Measurements from ENCODE around the gene GPHN.

GPHN gene

DNA sequence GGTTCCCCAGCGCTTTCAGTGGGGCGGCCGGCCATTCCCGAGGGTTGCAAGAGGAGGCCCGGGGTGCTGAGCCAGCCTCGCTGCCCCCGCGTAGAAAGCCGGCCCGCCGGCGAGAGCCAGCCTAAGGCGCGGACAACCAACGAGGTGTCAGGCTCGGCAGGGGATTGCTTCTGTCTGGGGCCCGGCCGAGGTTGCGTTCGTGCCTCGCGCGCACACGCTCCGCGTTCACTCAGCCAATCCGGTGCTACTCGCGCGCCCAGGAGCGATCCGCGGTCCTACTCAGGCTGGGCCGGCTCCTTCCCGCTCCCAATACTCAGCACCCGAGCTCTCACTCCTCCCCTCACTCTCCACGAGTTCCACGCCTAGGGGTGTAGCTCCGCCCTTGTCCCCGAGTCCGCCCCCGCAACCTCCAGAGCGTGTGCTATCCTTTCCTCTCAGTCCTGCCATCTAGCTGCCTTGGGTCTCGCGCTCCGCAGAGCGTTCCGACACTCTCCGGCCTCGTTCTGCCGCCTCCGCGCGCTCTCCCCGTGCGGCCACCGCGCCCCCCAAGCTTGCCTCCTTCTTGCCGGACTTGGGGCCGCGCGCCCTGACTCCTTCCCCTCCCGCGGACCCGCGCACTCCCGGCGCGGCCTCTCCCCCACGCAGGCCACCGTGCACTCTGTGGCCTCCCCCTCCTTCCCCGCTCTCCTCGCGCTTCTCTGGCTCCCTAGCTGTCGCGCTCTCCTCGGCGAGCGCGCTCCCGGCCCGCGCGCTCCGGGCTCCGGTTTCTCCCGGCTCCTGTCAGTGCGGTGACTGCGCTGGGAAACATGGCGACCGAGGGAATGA, at the start of gene GPHN:
GPHN (plus strand) TSS at position 426 of the 825 bp plus-strand sequence.
- peak; percentile 76 for DNase-seq (ENCODE audit: low spot score)

GRCh38 chr14:66459603-66460002, 48.3 kb upstream of the GPHN start:
- DNase-seq (ENCODE audit: low spot score) = no peak

DNA sequence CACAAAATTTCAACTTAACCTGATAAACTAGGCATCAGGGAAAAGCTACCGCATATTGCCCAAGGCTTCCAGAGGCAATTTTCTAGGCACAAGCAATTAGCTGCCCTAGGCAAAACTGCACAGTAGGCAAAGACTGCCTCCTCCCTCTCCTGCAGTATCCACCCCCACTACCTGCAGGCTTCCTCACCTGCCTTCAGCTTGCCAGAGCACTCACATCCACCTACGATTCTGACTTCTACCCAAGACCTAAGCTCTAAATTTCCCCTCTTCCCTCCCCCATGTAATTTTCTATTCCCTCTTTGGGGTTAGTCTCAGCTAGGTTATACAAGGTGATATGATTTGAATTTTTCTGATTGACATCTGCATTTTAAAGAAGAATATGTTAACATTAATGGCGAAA, 43.7 kb upstream of the GPHN start:
- no peak for DNase-seq (ENCODE audit: low spot score)

DNA sequence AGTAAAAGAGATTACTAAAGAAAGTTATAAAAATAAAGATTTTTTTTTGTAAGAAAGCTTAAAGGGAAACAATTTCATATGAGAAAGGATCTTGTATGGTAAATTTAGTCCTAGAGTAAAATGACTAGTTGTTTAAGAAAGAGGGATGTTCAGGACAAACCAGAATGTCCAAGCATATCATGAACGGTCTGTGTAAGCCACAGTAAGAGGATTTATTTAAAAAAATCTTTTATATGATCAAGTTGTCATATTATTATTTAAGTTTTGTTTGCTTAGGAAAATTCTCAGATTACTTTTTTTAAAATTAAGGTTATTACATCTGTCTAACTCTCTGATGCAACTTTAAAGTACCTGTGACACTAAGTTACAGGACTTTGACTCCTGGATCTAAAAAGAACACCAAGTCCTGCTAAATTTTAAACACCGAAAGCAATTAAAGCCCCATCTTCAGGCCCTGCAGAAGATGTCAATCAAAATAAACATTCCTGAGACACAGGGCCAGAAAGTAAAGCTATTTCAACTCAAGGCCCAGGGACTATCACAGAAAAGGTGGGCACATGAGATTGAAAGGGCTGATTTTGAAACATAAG, 39.1 kb upstream of the GPHN start:
- no peak for DNase-seq (ENCODE audit: low spot score)

DNA sequence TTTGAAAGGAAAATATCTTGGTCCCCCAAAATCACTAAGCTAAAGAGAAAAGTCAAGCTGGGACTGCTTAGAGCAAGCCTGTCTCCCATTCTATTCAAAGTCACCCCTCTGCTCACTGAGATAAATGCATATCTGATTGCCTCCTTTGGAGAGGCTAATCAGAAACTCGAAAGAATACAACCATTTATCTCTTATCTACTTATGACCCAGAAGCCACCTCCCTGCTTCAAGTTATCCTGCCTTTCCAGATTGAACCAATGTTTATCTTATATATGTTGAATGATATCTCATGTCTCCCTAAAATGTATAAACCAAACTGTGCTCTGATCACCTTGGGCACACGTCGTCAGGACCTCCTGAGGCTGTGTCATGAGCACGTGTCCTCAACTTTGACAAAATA, 36.4 kb upstream of the GPHN start:
- no peak for DNase-seq (ENCODE audit: low spot score)

DNA sequence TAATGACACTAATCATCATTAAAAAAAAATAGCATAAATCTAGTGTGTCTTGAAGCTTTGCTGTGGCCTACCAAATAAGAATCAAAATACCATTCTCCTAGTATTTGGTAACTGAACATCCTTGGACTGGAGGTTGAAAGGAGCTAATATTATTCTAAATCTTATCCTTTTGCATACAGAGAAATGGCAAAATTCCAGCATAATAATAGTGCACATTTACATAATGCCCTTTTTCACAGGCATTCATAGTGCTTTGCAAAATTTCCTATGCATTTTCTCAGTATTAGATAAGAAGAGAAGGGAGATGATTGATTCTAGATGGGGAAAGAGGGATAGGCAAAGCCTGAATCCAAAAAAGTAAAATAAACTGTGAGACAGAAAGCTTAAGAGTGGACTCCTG, 35.7 kb upstream of the GPHN start:
- DNase-seq (ENCODE audit: low spot score) = no peak

- no peak for DNase-seq (ENCODE audit: low spot score)
These were observed 34.7 kb upstream of the GPHN start for GRCh38 chr14:66473223-66473622.

DNA sequence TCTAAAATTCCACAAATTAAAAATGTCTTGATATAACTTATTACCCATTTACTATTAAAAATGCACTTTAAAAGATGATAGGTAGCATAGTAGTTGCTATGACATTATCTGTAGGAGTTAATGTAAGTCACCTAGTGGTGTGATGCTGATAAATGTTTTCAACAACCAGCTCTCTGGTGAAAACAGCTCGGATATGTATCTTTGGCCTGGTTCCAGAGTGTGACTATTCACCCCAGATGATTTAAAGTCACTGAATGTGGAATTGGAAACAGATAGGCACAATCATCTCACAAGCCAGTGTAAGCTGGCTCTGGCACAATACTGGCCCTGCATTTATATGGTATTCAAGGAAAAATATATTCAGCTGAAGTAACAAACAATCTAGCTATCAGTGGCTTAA, 31.0 kb upstream of the GPHN start:
- DNase-seq (ENCODE audit: low spot score) = no peak

GRCh38 chr14:66477567-66477966, 30.4 kb upstream of the GPHN start:
- no peak for DNase-seq (ENCODE audit: low spot score)

- DNase-seq (ENCODE audit: low spot score) = no peak
These were observed 25.1 kb upstream of the GPHN start for GRCh38 chr14:66482873-66483272.

DNA sequence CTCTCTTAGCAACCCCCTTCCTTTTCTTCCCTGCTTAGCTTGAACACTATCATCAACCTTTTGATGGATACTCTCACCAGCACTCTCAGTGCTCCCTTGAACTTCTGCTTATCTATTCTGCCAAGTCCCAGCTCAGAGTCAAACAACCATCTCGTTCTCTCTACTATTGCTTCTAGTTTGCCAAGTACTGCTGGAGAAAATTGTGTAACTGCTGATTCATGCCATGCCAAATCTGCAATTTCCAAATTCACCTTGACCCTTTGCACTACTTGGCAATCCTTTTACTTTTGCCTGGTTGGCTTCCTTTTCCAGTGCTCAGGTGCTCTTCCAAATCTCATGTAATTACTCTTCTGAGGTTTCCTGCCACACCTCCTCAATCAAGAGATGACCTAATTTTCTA, 24.6 kb upstream of the GPHN start:
- DNase-seq (ENCODE audit: low spot score) = no peak

GRCh38 chr14:66485029-66485428, 22.9 kb upstream of the GPHN start:
- DNase-seq (ENCODE audit: low spot score) = no peak

DNA sequence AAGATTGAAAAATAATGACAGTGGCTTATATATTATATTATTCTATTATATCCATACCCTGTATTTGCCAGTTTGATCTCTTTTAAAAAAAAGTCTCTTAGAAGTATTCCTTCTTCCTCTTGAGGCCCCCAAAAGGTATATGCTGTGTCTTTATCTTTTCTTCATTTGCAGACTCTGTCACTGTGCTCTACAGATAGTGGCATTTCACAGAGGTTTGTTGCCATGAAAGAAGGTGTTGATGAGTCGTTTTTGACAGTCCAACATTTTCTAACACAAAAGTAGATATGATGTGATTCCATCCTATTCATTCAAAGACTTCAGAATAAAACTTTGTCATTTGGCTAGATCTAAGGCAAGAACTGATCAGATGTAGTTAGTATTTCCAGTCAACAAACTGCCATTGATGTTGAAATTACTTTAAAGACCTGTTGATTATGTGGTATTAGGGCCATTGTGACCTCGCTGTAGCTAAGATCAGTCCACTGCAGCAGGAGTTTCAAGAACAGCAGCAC, 22.0 kb upstream of the GPHN start, which contains the start of gene CCDC196:
CCDC196 (plus strand) TSS at position 462 of the 512 bp plus-strand sequence. CDS start 132 bp downstream, outside the sequence.
- no peak for DNase-seq (ENCODE audit: low spot score)

- DNase-seq (ENCODE audit: low spot score) = no peak
These were observed 20.8 kb upstream of the GPHN start for GRCh38 chr14:66487164-66487563.

GRCh38 chr14:66490143-66491111, 17.5 kb upstream of the GPHN start:
- no peak for DNase-seq (ENCODE audit: low spot score)

GRCh38 chr14:66493750-66494149, 14.2 kb upstream of the GPHN start:
- no peak for DNase-seq (ENCODE audit: low spot score)

GRCh38 chr14:66495218-66496098, 12.5 kb upstream of the GPHN start:
- DNase-seq (ENCODE audit: low spot score) = peak; percentile 28

DNA sequence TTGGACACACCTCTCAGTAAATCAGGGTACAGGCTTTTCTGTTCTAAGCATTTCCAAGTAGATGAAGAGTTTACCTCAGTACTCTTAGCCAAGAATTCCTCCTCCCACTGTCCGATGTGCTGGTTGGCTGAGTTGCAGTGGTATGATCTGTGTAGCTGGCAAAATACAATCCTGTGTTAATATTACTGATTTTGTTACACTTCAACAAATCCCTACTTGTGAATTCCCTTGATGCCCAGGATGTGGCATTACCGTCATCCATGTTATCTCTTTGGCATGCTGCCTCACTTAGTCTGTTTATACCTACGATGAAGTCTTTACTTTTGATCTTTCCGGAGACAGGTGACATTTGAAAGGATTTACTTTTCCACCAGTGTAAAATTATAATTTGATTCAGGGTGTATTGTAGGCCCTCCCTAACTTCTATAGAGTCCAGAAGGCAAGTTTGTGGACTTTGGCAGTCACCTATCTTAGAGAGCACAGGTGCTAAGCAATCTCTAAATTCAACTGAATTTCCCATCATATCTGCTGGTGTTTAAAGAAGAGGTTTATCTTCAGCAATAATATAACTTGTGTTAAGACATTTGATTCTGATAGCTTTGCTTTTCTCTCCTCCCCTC, 11.6 kb upstream of the GPHN start:
- no peak for DNase-seq (ENCODE audit: low spot score)

DNA sequence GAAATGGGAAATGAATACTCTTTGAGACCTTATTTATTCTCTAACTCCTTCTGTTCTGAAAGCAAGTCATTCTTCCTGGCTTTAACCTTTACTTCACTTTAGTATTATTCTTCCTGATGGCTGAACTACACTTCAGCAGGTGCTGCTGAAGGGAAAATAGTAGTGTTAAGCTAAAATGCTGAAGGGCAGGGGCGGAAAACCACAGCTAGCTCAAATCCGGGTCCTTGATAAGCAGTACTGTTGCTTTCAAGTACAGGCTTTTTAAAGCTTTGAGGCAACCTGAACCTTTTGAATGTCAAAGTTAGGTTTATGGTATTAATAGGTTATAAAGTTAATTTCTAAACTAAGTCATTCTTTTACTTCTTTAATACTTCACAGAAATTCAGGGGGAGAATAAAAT, 11.0 kb upstream of the GPHN start:
- DNase-seq (ENCODE audit: low spot score) = no peak

DNA sequence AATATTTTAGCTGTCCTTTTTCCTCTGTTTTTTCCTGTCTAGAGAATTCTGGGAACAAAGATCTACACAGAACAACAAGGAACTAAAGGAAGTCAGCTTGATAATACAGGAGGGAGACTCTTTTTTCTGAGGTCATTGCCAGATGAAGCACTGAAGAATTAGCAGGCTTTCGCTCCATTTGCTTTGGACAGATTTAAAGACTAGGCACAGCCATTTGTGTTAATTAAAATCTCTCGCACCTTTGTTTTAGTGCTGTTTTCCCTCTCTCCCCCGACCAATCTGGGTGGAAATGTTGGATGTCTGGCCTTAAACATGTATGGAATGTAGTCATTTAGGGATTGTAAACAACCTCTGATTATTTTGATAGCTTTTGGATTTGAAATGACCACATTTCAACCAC, 9.6 kb upstream of the GPHN start:
- DNase-seq (ENCODE audit: low spot score) = no peak

DNA sequence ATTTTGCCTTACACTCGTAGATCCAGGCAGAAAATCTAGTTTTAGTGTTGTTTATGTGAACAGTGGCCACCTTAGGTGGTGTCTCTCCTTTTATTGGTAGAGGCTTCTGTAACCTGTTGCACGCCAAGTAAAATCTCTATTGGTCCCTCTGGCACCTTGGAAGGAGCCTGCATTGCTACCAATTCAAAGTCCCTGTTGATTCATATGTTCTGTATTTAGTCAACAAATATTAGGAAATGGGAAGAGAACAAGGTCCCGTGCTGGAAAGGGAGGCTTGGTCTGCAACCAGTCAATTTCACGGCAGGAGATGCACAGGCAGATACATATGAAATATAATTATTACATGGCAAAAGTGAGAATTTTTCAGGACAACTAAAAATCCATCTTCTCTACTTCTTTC, 6.4 kb upstream of the GPHN start:
- no peak for DNase-seq (ENCODE audit: low spot score)
